Umbilical cord (tissue), 2 donors: ENCODE results near the gene RPL12. TPM values are rescaled to one million over a fixed set of nuclear protein-coding genes. Genes with fewer than 3 reads are reported as not detected.
"Not testable (repeated sequence)": the region's sequence is repeated elsewhere in the genome, so short reads cannot be mapped to it uniquely, and the experiment has no call there.

ENCODE experiments used
- DNase-seq: peaks from one replicate; pipeline ENCODE4 v3.0.0-alpha.2; 2015; ENCODE audit warnings: low spot score
- total RNA-seq: library from RNA; depleted of rRNA; stranded (reverse); fragments of >200 nt; gene quantifications from one replicate; pipeline ENCODE4 v1.2.3, GENCODE V29; 2014; ENCODE audit warnings: low replicate concordance; ENCODE audit not compliant: insufficient read depth

RPL12 gene
- total RNA-seq, 1 donor from 2014 or later: 1,065 TPM

DNA sequence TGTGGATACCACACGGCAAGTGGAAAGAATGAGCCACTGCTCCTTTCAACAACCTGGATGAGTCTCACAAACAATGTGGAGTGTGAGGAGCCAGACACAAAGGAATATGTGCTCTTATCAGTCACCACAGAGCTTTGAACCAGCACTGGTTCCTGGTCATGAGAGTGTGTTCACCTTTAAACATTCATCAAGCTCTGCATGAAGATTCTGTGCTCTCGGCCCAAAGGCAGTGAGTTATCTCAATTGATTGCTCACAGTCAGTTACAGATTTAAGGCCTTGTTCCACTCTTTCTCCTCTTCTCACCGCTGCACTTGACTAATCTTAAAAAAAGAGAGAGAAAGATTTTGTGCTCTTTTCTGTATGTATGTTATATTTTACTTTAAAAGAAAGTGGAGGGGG lies 19.5 kb upstream of the RPL12 start:
- no peak for DNase-seq

DNA sequence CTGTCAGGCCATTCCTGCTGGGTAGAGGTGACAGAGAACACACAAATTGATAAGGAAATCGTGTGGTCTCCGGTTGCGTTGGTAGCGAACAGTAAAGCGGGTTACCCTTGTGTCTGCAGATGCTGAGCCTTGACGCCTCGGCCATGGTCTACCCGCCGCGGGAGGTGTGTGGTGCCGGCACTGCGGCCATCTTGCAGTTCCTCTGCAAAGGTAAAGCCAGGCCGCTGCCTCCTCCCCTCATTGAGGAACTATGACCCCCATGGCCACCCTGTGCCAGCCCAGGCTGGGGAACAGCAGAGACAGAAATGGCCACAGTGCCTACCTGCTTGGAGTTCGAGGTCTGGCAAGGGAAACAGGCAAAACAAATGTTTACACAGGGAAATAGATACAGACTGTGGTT lies 16.4 kb upstream of the RPL12 start:
- no peak for DNase-seq

DNA sequence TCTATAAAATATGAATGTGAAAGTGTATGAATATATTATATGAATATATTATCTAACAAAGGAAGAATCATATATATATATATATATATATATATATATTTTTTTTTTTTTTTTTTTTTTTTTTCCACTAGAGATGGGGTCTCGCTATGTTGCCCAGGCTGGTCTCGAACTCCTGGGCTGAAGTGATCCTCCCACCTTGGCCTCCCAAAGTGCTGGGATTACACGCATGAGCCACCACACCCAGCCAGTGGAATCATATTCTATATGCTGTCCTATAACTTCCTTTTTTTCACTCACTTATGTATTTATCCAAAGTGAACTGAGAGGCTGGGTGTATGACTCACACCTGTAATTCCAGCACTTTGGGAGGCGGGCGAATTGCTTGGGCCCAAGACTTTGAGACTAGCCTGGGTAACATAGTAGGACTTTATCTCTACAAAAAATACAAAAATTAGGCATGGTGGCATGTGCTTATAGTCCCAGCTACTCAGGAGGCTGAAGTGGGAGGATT lies 15.3 kb upstream of the RPL12 start:
- DNase-seq: not testable (repeated sequence)

DNA sequence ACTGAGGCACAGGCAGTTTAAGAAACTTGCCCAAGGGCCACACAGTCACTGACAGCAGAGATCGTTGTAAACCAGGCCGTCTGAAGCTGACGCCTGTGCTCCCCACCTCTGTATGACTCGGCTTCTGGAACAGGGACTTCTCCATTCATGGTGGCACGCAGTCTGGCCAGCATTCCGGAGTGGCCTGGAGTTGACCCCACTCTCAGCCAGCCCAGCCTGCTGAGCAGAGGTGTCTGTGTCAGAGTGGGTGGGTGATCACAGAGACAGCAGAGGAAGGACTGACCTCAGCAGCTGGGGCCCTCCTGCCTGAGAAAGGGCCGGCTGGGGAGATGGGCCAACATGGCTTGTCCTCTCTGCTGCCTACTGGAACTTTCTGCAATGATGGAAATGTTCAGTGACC lies 12.7 kb upstream of the RPL12 start:
- peak; percentile 67 for DNase-seq

DNA sequence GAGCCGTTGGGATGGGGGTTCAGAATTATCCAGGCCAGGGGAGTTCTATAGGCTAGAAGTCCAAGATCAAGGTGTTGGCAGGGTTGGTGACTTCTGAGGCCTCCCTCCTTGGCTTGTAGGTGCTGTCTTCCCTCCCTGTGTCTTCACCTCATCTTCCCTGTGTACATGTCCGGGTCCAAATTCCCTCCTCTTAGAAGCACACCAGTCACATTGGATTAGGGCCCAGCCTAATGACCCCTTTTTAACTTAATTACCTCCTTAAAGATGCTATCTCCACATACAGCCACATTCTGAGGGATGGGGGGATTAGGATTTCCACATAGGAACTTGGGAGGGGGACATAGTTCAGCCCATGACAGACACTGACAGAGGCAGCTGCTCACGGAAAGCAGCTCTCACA lies 12.2 kb upstream of the RPL12 start:
- no peak for DNase-seq

DNA sequence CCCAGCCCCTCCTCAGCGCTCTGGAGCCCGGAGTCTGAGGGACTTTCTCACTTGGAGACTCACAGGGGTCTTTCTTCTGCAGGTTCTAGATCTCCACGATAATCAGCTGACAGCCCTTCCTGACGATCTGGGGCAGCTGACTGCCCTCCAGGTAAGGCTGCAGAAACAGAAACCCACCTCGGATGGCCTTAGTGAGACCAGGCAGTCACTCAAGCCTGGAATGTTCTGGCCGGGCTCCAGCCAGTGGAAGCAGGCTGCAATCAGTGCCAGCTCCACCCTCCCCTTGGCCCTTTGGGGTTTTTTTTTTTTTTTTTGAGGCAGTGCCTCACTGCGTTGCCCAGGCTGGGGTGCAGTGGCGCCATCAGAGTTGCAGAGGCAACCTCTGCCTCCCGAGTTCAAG lies 7.7 kb upstream of the RPL12 start:
- DNase-seq: no peak

DNA sequence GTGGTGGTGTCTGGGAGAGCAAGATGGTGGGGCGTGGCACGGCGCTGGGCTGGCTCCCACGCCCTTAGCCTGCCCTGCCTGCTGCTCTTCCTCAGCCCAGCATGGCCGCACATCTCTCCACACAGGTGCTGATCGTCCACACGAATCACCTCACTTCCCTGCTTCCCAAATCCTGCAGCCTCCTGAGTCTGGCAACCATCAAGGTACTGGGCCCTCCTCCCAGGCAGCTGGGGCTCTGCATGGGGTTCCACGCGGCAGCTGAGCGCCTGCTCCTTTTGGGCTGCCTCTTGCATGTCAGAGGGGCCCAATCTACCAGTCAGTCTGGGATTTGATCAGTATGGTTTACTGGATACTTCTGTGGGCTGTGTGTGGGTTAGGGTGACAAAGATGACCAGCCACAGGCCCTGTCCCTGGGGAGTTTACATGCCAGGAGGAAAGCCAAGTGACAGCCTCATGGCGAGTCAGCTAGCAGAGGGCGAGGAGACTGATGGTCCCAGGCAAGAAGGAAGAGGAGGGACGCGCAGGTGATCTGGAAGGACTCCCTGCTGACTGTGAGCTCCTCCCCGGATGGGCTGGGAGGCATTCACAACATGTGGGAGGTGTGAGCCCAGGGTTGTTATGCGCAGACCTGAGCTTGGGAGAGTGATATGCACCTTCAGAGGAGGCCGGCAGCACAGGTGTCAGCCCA lies 6.1 kb upstream of the RPL12 start:
- DNase-seq: no peak

DNA sequence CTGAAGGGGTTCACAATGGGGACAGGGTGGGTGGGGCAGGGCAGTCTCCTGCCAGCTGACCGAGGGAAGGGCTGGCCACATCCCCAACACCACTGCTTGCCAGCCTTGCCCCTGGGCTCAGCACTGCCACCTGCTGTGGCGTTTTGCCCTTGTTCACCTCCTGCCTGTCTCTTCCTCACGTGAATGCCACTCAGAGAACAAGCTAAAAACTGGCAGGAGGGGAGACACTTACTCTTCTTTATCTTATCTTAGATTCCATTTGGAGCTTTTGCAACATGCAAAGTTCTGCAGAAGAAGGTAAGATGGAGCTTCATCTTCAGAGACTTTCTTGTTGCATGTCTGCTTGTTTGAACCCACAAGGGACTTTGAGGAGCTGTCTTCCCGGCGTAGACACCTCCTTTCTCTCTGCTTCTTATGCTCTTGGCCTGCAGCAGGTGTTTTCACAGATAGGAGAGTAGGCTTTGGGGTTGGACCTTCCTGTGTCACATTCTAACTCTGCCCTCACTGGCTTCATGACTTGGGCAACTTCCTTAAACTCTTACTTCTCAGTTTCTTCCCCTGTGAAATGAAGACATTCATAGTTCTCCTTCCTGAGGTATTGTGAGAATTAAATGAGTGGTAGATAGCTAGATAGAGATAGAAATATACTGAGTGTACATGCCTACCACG lies 4.3 kb upstream of the RPL12 start:
- no peak for DNase-seq

DNA sequence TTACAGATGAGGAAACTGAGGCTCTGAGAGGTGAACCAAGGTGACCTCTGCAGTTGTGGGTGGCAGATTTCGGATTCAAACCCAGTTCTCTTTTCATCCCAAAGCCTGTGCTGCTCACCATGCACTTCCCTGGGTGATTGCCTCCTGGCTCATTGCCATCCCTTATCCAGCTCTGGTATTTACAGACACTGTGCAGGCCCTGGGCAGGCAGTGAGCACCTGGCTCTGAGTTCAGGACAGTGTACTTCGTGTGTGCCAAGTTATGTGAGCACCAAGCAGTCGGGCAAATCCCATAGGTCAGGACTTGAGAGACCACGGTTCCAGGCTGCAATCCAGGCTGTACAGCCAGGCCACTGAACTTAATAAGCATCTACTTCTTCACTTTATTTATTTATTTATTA lies 1.5 kb upstream of the RPL12 start:
- DNase-seq: peak; percentile 31

DNA sequence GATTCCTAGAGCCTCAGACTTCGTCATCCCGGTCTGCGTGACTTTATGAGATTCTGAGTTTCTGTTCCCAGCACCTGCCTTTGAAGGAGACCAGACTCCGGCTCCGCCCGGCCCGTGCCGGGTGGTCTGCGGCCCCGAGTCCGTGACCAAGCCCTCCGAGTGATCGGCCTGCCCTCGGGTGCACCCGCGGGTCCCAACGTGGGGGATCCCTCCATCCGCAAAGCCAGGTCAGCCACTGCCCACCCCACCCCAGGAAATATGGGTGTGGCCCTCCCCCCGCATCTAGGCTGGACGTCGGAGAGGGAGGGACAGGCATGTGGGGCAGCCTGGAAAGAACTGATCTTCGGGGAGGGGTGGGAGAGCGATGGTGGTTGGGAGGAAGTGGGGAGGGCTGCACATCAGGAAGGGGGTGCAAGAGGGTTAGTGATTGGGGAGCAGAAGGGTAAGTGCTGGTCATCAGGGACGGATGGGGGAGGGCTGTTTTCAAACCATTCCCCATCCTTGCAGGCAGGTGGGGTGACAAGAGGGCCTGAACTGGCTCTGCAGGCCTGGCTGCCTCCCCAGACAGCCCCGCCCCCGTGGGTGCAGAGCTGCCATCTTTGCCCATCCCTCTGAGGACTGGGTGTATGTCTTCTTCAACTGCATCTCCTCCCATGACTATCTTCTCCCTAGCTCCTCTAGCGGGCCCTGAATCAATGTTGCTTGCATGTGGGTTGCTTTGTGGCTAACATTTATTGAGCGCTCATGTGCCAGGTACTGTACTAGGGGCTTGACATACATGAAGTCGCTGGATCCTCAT lies 851 bp upstream of the RPL12 start:
- peak; percentile 68 for DNase-seq

DNA sequence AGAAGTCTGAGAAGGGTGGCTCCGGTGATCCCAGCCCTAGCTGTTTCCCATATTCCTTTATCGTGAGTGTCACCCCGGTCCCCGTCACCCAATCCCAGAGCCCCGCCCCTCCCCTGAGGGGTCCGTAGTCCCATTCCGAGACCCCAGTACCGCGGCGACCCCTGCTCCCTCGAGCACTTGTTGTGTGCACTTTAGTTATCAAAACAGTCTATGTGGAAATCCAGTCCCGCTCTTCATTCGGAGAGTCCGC lies 327 bp upstream of the RPL12 start:
- no peak for DNase-seq

DNA sequence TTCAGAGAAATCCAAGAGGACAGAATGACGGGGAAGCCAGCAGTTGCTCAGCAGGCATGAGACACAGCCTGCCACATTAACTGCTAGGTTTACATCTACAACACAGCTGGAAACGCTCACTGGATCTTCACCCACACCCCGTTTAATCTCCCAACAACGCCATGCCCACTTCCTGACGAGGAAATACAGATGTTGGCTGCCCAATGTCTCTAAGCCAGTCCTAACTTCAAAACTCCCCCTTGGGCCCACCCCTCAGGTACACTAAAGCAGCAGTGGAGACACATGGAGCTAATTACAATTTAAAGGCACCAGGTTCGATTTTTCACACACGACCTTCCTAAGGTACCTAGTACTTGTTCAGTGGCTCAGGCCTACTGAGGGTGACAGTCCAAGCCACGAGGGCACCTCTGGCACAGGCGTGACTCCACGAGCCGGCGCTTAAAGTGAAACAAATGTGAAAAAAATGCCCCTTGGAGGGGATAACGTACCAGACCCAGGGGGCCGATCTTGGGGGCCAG lies 904 bp downstream of the RPL12 start:
- DNase-seq: peak; percentile 55

DNA sequence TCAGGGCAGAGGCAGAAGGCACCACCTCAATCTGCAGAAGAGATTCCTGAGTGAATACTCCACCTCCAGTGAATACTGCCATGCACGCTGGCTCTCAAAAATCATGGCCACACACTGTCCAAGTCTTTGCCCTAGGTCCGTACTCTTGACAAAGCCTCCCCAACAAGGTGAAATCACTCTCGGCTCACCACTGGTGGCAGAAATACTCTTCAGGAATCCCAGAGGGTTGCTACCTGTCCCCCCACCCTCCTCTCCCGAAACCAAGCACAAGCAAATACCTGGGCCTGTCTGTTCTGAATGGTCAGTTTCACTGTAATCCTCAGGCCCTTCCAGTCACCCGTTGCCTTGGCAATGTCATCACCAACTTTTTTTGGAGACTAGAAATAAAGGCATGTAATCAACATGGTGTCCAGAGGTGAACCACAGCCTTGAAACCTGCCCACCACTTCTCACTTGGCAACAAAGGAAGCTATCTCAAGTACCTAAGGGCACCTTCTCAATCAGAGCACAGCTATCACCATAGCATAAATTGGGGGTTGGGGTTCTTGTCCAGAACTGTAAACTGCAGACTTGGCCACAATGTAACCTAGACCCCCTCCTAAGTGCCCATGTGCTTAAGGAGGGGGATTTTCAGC lies 1.8 kb downstream of the RPL12 start:
- DNase-seq: no peak

DNA sequence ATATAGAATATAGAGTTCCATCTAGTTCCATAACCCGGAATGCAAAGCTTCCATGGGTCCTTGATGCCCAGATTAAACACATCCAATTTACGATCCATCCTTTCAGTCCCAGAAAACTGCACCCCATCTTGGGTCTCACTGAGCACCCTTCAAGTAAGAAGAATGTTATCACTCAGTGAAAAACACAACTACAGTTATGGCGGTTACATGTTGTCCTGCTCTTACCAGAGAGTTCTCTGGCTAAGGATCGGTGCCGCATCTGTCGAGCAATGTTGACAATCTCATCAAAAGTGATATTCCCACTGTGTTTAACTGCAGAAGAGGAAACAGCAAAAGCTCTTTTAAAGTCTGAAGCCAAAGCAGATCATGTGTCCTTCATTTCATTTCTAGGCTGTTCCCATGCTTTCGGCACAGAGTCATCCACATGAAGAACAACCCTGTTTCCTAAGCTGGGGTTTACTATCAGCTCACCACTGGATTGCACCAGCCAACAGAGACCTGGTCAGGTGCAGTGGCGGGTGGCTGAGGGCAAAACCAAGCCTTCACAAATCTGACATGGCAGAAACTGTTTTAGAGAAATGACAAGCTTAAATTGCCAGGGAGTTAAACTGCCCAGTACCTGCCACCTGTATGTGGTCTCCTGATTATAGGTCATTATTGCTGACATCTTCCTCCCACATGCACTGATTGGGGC lies 2.9 kb downstream of the RPL12 start:
- no peak for DNase-seq

DNA sequence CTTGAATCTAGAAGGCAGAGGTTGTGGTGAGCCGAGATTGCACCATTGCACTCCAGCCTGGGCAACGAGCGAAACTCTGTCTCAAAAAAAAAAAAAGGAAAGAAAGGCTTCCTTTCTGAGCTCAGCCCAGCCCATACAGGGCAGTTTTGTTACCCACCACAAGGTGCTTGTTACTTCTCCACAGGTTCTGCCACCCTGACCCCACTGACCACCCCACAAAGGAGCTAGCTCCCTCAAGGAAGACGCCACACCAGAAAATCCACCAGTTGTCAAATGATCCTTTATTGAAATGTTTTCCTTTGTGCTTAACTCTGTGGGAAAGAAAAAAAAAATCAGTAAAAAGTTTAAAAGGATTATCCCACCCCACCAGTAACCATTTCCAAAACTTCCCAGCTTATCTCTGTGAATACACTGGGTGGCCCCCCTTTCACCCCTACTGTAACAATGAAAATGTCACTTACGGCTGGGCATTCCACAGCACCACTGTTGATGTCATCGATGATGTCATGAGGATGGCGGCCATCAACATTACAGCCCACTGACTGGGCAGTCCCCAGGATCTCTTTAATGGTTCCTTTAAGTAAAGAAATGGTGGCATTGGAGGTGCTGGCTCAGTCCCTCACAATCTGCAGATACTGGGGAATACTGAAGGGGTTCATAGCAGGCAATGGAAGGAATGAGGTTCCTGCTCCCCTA lies 3.6 kb downstream of the RPL12 start:
- DNase-seq: no peak

DNA sequence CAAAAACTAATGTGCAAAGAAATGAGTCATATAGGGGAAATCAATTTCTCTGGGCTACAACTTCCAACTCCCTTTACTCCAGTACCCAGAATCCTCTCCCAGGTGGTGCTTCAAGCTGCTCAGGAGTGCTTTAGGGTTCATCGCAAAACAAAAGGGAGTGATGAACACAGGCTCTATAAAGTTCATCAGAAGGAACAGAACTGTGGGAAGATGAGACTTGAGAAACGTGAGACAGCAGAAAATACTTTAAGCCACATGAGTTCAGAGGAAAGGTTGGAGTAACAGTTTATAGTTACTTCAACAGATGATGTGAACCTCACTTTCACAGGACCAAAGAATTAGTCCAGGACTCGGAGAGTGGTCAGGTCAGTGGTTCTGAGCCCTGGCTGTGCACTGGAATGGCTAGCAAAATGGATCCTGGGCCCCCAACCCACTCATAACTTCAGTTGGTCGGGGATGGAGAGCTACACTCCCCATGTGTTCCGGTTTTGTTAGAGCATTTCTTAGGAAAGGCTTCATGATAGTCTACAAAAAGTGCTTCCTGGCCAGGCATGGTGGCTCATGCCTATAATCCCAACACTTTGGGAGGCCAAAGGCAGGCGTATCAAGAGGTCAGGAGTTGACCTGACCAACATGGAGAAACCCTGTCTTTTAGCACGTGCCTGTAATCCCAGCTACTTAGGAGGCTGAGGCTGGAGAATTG lies 4.3 kb downstream of the RPL12 start:
- DNase-seq: no peak

DNA sequence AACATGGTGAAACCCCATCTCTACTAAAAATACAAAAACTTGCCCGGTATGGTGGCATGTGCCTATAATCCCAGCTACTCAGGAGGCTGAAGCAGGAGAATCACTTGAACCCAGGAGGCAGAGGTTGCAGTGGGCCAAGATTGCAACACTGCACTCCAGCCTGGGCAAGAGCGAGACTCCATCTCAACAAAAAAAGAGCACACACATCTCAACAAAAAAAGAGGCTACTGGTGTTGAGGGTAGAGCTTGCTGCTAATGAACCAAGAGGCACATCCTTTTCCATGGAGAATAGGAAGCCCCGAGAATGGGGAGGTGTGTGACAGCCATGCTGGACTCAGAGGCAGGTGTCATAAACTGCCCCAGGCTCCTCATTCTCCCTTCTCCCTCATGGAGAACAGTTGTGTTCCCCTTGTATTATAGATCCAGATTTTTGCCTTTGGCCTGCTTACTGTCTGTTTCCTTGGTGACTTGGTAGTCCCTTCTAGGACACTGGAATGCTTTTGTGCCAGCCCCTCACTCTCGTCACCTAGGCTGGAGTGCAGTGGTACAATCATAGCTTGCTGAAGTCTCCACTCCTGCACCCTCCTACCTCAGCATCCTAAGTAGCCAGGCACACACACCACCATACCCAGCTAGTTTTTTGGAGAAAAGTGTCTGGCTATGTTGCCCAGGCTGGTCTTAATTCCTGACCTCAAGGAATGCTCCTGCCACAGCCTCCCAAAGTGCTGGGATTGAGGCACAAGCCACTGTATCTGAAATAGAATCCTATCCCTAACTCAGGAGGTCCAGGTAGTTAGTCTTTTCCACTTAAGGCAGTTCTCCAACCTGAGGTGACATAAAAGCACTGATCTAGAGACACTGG lies 5.1 kb downstream of the RPL12 start:
- no peak for DNase-seq

DNA sequence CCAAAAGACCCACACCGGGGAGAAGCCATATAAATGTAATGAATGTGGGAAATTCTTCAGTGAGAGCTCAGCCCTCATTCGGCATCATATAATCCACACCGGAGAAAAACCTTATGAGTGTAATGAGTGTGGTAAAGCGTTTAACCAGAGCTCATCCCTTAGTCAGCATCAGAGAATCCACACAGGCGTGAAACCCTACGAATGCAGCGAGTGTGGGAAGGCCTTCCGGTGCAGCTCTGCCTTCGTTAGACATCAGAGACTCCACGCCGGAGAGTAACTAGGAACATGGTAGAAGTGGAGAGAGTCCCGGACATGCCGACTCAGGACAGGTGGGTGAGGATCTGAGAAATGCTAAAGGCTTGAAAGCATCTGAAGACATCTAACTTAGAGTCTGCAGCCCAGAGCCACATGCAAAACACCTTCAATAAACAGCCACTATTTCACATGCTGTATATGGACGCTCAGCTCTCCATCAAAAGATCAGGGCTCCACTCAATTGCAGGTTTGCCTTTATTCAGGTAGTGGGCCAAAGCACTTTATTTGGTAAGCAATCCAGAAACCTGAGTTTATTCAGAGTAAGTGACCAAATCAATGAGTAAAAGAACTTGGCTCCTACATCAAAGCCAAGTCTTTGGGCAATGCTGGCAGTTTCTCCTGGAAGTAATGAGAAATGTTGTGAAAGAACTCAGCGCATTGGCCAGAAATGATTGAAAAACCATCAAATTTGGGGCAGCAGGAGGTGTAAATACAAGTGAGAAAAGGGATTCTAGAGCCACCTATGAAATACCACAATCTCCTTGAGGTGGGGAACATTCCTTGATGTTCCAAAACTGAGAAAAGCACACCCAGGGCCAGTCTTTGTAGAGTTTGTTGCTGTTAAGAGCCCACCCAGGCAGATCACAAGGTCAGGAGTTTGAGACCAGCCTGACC lies 6.0 kb downstream of the RPL12 start:
- DNase-seq: no peak
